DND-41 (cell line): ENCODE data around the gene IFNA1.

Experiments used
- ATAC-seq: fragments of 200-7000 bp; cut with Tn5 transposase; 3 replicates; pipeline ENCODE4 v1.9.1; 2021; ENCODE audit warnings: low read depth; ENCODE audit not compliant: insufficient read depth
- DNase-seq: peaks from one replicate; pipeline ENCODE4 v3.0.0-alpha.2; 2020
- H2AFZ ChIP-seq: 2 replicates; pipeline ENCODE4 v1.6.0; 2012; ENCODE audit warnings: low read depth, low read length
- H3K27ac ChIP-seq: 2 replicates; pipeline ENCODE4 v1.5.1; 2012; ENCODE audit warnings: low read length, inconsistent platforms
- H3K27me3 ChIP-seq: fragments of 200-600 bp; sonication (generic); 2 replicates; pipeline ENCODE4 v1.6.0; 2012; ENCODE audit warnings: low read length, mild to moderate bottlenecking, inconsistent platforms; ENCODE audit not compliant: insufficient read depth, poor library complexity
- H3K36me3 ChIP-seq: 2 replicates; pipeline ENCODE4 v1.5.1; 2012; ENCODE audit warnings: low read length, inconsistent platforms; ENCODE audit not compliant: insufficient read depth
- H3K4me1 ChIP-seq: 2 replicates; pipeline ENCODE4 v1.5.1; 2012; ENCODE audit warnings: mild to moderate bottlenecking, low read length; ENCODE audit not compliant: insufficient read depth
- H3K4me2 ChIP-seq: 2 replicates; pipeline ENCODE4 v1.6.0; 2012; ENCODE audit warnings: mild to moderate bottlenecking, moderate library complexity, low read length, inconsistent platforms; ENCODE audit not compliant: insufficient read depth
- H3K4me3 ChIP-seq, 2 experiments: fragments of 200-600 bp in 1 of 2; shearing (Covaris generic) in 1 of 2; 2 replicates each; pipeline ENCODE4 v1.5.1; 2012 to 2016; ENCODE audit warnings: inconsistent platforms in 2 of 2, low read length in 2 of 2, mild to moderate bottlenecking in 2 of 2, low read depth in 1 of 2, moderate library complexity in 1 of 2
- H3K79me2 ChIP-seq: 2 replicates; pipeline ENCODE4 v1.6.0; 2012; ENCODE audit warnings: low read length, inconsistent platforms; ENCODE audit not compliant: insufficient read depth
- H3K9ac ChIP-seq: 2 replicates; pipeline ENCODE4 v1.6.0; 2012; ENCODE audit warnings: low read depth, mild to moderate bottlenecking, inconsistent platforms, low read length, moderate library complexity
- H3K9me3 ChIP-seq: 2 replicates; pipeline ENCODE4 v1.5.1; 2012; ENCODE audit warnings: low read length, moderate library complexity, mild to moderate bottlenecking, inconsistent platforms; ENCODE audit not compliant: insufficient read depth, severe bottlenecking
- H4K20me1 ChIP-seq: 2 replicates; pipeline ENCODE4 v1.6.0; 2012; ENCODE audit warnings: low read length; ENCODE audit not compliant: insufficient read depth
- CTCF ChIP-seq: IDR thresholded peaks from 2 replicates; pipeline ENCODE4 v1.5.1; 2012; ENCODE audit warnings: borderline replicate concordance, low read length, moderate library complexity, mild to moderate bottlenecking; ENCODE audit not compliant: poor library complexity, severe bottlenecking; ENCODE audit errors: extremely low read depth
- EZH2 ChIP-seq: IDR thresholded peaks from 3 replicates; pipeline ENCODE4 v1.6.1; 2012; ENCODE audit warnings: borderline replicate concordance, low read depth, mild to moderate bottlenecking, moderate library complexity, low read length, inconsistent platforms; ENCODE audit not compliant: severe bottlenecking

IFNA1 gene

DNA sequence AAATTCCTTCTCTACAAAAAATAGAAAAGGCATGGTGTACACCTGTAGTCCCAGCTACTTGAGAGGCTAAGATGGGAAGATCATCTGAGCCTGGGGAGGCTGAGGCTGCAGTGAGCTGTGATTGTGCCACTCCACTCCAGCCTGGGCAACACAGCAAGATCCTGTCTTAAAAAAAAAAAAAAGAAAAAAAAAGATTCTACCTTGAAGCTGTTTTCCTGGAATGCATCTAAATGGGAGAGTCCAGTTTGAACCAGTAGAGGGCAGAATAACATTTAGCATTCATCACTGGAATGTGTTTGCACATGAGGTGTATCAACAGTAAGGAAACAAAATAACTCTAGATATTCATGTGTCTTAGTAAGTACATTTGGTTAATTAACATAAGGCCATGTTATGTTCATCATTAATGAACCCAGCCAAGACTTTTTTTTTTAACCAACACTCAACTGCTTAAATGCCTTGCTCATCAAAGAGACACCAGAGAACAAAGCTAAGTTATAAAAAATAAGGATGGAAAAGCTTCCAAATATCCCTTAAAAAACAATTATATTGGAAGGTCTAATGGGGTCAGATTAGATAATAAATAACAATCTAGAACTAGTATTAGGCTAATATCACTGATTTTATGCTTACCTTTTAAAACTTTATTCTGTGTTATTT is 25.8 kb downstream of the IFNA1 start:
- H3K79me2 ChIP-seq = no peaks in the 10 kb centered on the region
- peak; percentile 61; the same call in 2 of the 3 replicates for ATAC-seq
- no peak overlapping the region for H3K27ac ChIP-seq
- no peak overlapping the region for H2AFZ ChIP-seq
- H4K20me1 ChIP-seq = no peaks in the 10 kb centered on the region
- peaks cover 3% of the 10 kb centered on the region for H3K27me3 ChIP-seq
- H3K4me1 ChIP-seq = no peaks in the 10 kb centered on the region
- H3K9ac ChIP-seq = no peak overlapping the region
- no peaks in the 10 kb centered on the region for H3K9me3 ChIP-seq
- no peak overlapping the region for H3K4me3 ChIP-seq
- no peak for TF ChIP-seq EZH2
- peak; percentile 69 for TF ChIP-seq CTCF
- DNase-seq = no peak
- no peak overlapping the region for H3K4me2 ChIP-seq
- no peaks in the 10 kb centered on the region for H3K36me3 ChIP-seq

DNA sequence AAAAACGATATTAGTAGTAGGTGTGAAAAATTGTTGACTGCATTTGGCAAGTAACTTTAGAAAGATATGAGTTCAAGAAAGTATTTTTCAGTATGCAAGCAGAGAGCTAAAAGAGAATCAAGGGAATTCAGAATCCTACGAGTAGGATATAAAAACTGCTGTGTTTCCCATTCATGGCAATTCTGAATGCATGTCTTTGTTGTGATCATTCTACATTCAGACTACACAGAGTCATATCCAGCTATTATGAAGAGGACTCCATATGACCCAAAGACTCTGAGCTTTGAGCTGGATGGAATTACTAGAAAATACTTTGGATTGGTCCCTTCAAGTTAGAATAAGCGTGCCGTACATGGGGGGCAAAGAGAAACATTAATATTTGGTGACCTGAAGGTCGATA is 29.9 kb downstream of the IFNA1 start:
- no peak overlapping the region for H2AFZ ChIP-seq
- peaks cover 5% of the 10 kb centered on the region for H3K27me3 ChIP-seq
- no peaks in the 10 kb centered on the region for H4K20me1 ChIP-seq
- H3K9me3 ChIP-seq = no peaks in the 10 kb centered on the region
- no peaks in the 10 kb centered on the region for H3K36me3 ChIP-seq
- no peak for ATAC-seq
- no peak overlapping the region for H3K4me3 ChIP-seq
- H3K27ac ChIP-seq = no peak overlapping the region
- no peaks in the 10 kb centered on the region for H3K4me1 ChIP-seq
- TF ChIP-seq EZH2 = no peak
- TF ChIP-seq CTCF = no peak
- H3K4me2 ChIP-seq = no peak overlapping the region
- H3K9ac ChIP-seq = no peak overlapping the region
- no peaks in the 10 kb centered on the region for H3K79me2 ChIP-seq
- no peak for DNase-seq

- Histone ChIP-seq H3K4me3 (no peak overlapping the region), H3K9me3 (no peaks in the 10 kb centered on the region), H4K20me1 (no peaks in the 10 kb centered on the region), H3K27me3 (peaks cover 5% of the 10 kb centered on the region), H3K27ac (no peak overlapping the region), H3K4me1 (no peaks in the 10 kb centered on the region), H2AFZ (no peak overlapping the region), H3K36me3 (no peaks in the 10 kb centered on the region), H3K79me2 (no peaks in the 10 kb centered on the region), H3K9ac (no peak overlapping the region), H3K4me2 (no peak overlapping the region)
- ATAC-seq (no peak), DNase-seq (no peak)
- TF ChIP-seq CTCF (no peak), EZH2 (no peak)
Observed at GRCh38 chr9:21473236-21473635, 33.0 kb downstream of the IFNA1 start.

DNA sequence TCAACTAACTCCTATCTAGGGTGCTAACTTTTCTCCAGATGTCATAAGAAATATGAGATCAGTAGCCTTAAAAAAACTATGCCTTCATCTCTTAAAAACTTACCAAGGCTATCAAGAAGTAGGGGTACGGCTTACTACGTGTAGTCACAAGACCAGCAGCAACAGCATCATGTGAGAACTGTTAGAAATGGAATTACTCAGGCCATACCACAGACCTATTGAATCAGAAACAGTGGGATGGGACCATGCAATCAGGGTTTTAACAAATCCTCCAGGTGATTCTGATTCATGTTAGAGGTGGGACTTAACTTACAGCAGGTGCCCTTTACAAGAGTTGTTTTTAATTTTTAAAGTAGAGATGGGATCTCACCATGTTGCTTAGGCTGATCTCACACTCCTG is 37.2 kb downstream of the IFNA1 start:
- peaks cover 5% of the 10 kb centered on the region for H3K27me3 ChIP-seq
- H3K9me3 ChIP-seq = no peaks in the 10 kb centered on the region
- H3K36me3 ChIP-seq = no peaks in the 10 kb centered on the region
- no peaks in the 10 kb centered on the region for H4K20me1 ChIP-seq
- H3K4me3 ChIP-seq = no peak overlapping the region
- H2AFZ ChIP-seq = no peak overlapping the region
- H3K27ac ChIP-seq = no peak overlapping the region
- no peak overlapping the region for H3K9ac ChIP-seq
- DNase-seq (no peak), ATAC-seq (no peak)
- H3K4me1 ChIP-seq = no peaks in the 10 kb centered on the region
- TF ChIP-seq CTCF (no peak), EZH2 (no peak)
- no peaks in the 10 kb centered on the region for H3K79me2 ChIP-seq
- no peak overlapping the region for H3K4me2 ChIP-seq
